MM.1S (cell line): ENCODE results near the gene LEF1.

Source experiments
- EZH2 ChIP-seq: fragments of 300-600 bp; sonication (generic); optimal IDR thresholded peaks from 2 replicates; pipeline ENCODE3; 2017; ENCODE audit warnings: low read depth, mild to moderate bottlenecking, antibody characterized with exemption, low read length, mixed read lengths
- EZH2phosphoT487 ChIP-seq: fragments of 300-600 bp; sonication (generic); IDR thresholded peaks from 2 replicates; pipeline ENCODE4 v1.6.1; 2018; ENCODE audit warnings: antibody characterized with exemption, low read length

GRCh38 chr4:108129196-108129595 is 39.5 kb downstream of the LEF1 start:
- TF ChIP-seq EZH2, result no peak
- TF ChIP-seq EZH2phosphoT487, result no peak
